HG03342 (cell line): ENCODE measurements around the gene TRDN.

Experiments used
- ATAC-seq: cut with Tn5 transposase; IDR thresholded peaks from one replicate; pipeline ENCODE4 v1.9.1; 2021; ENCODE audit warnings: mild to moderate bottlenecking, moderate library complexity; ENCODE audit not compliant: unreplicated experiment

TRDN gene

DNA sequence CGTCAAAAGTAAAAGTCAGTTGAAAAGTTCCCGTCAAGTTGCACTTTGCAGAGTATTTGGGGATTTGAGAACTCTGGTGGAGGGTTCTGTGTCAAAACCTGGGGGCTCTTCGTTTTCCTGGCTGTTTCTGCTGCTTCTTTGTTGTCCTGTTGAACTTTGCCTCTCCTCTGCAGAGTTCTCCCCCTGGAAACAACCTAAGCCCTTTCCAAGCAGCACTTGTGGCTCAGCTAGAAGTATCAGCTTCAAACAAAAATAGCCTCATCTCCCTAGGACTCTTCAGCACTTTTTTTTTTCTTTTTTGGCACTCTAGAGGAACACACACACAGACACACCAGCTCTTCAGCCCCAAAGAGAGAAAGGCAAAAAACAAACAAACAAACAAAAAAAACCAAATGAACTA lies at the start of gene TRDN:
TRDN (minus strand) TSS at position 169 of the 400 bp plus-strand sequence. CDS start 175 bp downstream, outside the sequence.
- no peak for ATAC-seq

GRCh38 chr6:123681957-123682462 lies 45.3 kb upstream of the TRDN start:
- ATAC-seq = no peak

DNA sequence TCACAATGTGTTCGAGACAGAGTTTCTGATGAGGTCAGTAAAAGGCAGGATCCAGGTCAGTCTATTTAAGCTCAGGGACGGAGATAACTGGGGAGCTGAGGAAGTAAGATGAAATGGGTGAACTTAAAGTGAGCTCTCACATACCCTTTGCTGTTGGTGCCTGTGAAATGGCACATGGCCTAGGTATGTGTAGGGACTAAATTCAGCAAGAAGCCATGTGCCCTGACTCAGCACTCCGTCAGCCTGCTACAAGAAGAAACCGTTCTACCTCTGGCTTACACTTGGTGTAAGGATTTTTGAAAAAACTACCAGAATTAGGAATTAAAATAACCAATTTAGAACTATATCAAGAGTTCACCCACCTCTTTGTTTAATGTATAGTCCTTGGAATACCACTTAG lies 41.1 kb upstream of the TRDN start:
- ATAC-seq = no peak

GRCh38 chr6:123676793-123677192 lies 40.0 kb upstream of the TRDN start:
- ATAC-seq = no peak

- ATAC-seq = no peak
Observed at GRCh38 chr6:123668965-123669591, 32.3 kb upstream of the TRDN start.

DNA sequence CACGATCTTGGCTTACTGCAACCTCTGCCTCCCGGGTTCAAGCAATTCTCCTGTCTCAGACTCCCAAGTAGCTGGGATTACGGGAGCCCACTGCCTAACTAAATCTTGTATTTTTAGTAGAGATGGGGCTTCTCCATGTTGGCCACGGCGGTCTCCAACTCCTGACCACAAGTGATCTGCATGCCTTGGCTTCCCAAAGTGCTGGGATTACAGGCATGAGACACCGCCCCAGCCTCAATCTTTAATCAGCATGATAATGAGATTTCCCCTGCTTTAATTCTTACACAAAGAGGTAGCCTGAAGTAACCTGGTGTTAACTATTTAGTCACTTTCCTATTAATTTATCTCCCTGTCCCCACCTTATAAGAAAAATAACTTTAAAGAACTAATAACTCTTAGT lies 31.3 kb upstream of the TRDN start:
- ATAC-seq = no peak

DNA sequence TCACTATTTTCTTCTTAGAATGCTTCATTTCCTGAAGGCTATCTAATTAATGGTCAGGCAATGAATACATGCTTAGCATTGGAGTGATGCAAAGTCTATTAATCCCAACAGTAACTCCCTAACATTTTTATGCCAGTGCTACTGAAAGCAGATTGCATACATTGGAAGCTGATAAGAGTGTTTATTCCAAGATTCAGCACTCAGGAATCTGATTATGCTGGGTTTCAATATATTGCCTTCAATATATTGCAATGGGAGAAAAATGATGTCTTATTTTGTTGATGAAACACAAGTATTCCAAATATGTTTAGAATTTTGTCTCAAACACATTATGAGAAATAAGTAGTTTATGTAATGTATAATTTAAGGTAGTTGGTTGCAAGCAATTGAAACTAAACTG lies 26.7 kb upstream of the TRDN start:
- ATAC-seq = no peak

- ATAC-seq = no peak
Observed at GRCh38 chr6:123662757-123663156, 26.0 kb upstream of the TRDN start.

- no peak for ATAC-seq
Observed at GRCh38 chr6:123661105-123661891, 24.5 kb upstream of the TRDN start.

DNA sequence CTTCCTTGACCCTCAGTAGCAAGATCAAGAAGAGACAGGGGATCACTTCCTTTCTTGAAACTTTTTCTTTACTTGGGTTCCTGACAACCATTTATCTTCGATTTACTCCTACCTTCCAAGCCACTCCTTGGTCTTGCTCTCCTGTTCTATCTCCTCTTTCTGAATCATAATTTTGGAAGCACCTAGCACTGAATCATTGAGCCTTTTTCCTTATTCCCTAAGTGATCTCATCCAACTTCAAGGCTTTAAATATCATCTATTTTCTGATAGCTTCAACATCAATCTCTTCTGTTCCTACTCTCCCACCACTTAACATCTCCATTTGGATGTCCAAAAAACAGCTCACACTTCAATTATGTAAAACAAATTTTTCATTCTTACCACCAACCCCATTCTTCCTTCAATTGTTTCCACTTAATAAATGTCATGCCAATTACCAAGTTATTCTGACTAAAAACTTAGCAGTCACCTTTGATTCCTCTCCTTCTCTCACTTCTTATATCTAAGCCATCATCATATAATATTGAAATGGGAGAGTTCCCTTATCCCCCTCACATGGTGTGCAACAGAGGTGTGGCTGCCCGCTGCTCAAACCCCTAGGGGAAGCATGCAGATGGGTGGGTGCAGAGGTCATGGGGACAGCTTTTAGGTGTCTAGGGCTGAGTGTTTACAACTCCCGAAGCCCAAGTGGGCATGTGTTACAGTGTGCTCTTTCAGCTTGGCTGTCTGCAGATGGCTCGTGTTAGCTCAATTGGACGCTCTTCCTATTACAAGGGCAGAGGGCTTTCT lies 23.4 kb upstream of the TRDN start:
- no peak for ATAC-seq

- no peak for ATAC-seq
Observed at GRCh38 chr6:123658848-123659247, 22.1 kb upstream of the TRDN start.

DNA sequence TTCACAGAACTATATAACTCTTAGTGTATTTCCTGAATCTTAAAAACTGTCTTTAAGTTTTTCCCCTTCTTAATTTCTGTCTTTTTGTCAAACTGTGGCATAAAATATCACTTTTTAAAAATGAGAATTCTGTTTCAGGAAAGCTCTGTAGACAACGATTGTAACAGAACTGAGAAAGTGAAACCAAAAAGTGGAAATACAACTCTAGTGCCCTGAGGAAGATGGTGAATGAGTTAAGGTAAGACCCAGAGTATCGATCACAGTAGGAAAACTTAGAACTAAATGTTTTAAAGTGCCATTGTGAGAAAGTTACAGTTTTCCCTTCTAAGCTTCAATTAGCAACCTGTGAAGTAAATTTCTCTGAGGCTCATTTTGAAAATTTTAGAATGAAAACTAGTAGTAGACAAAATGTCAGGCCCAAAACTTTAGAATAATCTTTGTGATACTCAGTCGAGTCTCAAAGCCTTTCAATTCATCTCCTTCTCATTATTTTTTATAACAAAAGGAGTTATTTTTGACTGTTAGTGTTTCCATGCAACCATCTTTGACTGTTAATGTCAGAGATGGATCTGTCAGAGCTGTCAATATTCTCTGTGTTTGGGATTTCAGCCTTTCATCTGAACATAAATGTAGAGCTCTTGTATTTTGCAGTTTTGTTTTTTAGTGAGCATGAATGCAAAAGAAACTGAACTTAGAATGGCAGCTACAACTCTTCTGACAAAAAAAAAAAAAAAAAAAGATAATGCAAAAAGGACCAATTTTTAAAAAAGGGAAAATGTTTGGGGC lies 19.0 kb upstream of the TRDN start:
- peak; percentile 81 for ATAC-seq

DNA sequence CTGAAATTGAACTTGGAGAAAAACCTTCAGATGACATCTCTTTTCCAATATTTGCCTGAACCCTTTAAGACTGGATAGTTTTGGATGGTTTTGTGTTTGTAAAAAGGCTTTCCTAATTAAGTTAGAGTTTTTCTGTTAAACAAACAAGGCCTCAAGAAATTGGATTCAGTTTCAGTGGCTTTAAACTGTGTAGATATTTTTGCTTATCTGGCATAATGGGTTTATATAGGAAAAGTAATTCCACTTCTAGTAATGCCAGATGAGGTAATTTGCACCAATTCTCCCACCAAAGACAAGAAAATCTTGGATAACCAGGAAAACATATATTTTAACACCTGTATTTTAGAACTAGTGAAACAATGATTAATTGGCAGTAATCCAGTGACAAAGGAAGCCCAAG lies 12.0 kb upstream of the TRDN start:
- ATAC-seq = no peak

DNA sequence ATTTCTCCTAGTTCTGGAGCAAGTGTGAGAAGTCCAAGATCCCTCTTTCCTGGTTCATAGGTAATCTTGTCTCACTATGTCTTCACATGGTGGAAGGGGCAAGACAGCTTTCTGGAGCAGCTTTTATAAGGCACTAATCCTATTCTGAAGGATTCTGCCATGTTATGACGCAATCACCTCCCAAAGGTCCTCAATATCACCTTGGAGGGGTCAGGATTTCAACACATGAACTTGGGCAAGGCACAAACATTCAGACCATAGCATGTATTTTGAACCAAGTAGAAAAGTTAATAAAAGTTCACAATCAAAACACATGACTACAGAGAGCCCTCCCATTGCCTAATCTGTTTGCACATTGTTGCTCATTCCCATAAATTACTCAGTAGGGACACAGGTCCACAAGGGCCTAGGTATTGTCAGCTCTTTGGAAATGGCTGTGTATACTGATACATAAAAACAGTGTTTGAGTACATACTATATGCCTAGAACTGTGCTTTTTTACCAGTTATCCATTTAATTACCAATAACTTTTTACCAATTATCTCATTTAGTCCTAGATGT lies 11.3 kb upstream of the TRDN start:
- no peak for ATAC-seq

DNA sequence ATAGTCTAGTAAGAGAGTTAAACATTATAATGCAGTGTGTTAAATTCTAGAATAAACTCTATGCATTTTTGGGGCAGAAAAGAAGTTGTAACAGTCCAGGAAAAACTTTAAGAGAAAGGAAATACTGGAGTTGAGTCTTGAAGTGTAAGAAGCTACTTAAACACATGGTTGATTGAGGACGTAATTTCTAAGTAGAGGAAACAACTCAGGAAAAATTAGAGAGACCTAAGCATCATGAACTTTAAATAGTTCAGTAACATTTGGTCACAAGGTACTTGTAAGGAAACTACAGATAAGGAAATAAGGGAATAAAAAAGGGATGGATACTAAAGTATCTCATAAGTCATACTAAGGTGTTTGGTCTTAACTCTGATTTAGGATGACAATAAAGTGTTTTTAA lies 4.7 kb upstream of the TRDN start:
- ATAC-seq = no peak

DNA sequence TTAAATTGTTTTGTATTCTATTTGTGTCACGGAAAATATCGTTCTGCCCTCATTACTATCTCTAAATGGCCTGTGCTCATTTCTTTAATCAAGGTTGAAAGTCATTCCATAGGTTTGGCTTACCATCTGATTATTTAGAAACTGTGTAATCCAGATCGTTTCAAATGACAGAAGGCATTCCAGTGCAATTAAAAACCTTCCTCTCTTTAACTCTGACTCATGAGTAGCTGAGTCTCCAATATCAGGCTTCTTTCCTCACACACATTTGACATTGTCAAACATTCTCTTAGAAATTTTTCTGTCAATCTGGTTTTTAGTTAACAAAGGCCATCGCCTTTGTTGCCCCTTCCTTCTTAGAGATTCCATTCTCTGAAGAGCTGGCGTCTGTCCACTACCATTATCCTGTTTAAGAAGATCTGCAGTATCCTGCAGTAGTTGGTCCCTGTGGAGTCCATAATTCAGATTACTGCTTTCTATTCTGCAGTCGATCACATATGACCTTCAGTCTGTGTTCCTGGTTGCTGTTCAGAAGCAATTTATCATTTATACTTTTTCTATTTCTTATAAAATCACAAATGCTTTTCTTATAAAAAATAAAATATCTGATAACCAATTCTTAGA lies 3.9 kb upstream of the TRDN start:
- no peak for ATAC-seq

DNA sequence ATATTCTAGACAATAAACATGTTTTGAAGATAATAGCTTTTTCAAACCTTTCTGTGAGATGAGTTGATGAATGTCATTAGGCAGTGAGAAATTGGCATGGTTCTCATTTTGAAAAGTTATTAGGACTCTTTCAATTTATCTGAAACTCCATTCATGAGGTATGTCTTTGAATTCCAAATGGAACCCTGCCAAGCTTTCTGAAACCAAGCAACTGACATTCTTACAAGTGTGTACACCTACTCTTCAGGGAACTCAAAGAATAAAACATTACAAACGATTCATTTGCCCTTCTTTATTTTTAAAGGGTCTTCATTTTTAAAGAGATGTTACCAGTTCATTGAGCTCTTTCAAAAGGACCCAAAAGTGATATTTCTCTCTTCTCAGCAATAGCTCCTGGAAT lies 2.1 kb upstream of the TRDN start:
- no peak for ATAC-seq

DNA sequence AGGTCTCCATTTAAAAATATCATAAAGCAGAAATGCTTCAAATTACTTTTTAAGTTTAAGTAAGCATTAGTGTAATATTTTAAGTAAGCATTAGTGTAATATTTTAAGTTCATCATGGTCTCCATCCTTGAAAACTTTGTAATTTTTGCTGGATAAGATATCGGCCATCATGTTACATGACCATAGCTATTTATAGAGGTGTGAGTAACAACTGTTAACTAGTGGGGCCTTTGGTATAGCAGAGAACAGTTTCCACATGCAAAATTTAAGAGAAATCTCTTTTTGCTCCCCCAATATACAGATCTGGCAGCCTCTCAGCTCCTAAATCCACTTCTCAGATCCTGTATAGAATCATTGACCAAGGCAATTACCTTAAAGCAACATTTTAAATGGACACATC lies 468 bp downstream of the TRDN start:
- ATAC-seq = no peak

- no peak for ATAC-seq
Observed at GRCh38 chr6:123635567-123635966, 1.2 kb downstream of the TRDN start.

- ATAC-seq = no peak
Observed at GRCh38 chr6:123635144-123635543, 1.6 kb downstream of the TRDN start.
